ENCODE measurements around the gene ABHD17C.

DNA sequence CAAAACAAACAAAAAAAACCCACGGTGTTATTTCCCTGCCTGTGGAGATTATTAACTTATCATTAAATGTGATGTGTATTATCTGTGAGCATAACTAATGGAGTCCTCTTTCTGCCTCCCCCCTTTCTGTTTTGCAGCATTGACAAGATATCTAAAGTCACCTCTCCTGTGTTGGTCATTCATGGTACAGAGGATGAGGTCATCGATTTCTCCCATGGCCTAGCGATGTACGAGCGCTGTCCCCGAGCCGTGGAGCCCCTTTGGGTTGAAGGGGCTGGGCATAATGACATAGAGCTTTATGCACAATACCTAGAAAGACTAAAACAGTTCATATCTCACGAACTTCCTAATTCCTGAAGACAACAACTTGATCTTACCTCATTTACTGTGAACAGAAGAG lies 58.9 kb downstream of the ABHD17C start:
- TF ChIP-seq, protein P1, sequence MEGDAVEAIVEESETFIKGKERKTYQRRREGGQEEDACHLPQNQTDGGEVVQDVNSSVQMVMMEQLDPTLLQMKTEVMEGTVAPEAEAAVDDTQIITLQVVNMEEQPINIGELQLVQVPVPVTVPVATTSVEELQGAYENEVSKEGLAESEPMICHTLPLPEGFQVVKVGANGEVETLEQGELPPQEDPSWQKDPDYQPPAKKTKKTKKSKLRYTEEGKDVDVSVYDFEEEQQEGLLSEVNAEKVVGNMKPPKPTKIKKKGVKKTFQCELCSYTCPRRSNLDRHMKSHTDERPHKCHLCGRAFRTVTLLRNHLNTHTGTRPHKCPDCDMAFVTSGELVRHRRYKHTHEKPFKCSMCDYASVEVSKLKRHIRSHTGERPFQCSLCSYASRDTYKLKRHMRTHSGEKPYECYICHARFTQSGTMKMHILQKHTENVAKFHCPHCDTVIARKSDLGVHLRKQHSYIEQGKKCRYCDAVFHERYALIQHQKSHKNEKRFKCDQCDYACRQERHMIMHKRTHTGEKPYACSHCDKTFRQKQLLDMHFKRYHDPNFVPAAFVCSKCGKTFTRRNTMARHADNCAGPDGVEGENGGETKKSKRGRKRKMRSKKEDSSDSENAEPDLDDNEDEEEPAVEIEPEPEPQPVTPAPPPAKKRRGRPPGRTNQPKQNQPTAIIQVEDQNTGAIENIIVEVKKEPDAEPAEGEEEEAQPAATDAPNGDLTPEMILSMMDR (optimal IDR thresholded peaks at IDR 0.05 in 1 of 3, IDR thresholded peaks at IDR 0.05 in 1 of 3, conservative IDR thresholded peaks at IDR 0.05 in 1 of 3; ENCODE audit: extremely low read depth in 1 of 3, insufficient read depth in 2 of 3, low read length in 3 of 3), result no peak
- no peak for TF ChIP-seq EZH2 (IDR thresholded peaks at IDR 0.05; ENCODE audit: low read length)

Data from keratinocyte (primary cell).